K562 treated with DMSO at 1 percent for 24 hours (cell line): ENCODE measurements around the gene COMMD9. TPM values are rescaled to one million over a fixed set of nuclear protein-coding genes. Genes with fewer than 3 reads are reported as not detected.

Experiments
- total RNA-seq: library from RNA; unstranded; fragments of 300-600 nt; gene quantifications from 2 replicates; pipeline ENCODE4 v1.2.3, GENCODE V29; 2022; ENCODE audit warnings: low read depth; ENCODE audit not compliant: insufficient read depth

COMMD9 gene
- total RNA-seq, result 24.8 and 27.3 TPM in 2 replicates

GRCh38 chr11:36289226-36289852 lies at the start of gene COMMD9:
TSS of gene COMMD9 (minus strand) at chr11:36289424. CDS start at chr11:36289412, 12 bp downstream.

GRCh38 chr11:36295926-36296325 lies 6.7 kb upstream of the COMMD9 start, which contains the start of gene PRR5L:
TSS of gene PRR5L (plus strand) at chr11:36296288. CDS start at chr11:36401122, 104,834 bp downstream.

Other genes starting within 250 kb of the COMMD9 start
- gene PRR5L, start 6.9 kb upstream of the COMMD9 start, total RNA-seq, result 0.93 and 2.8 TPM in 2 replicates
- gene TRAF6, start 220.8 kb upstream of the COMMD9 start, total RNA-seq, result 5.8 and 6.8 TPM in 2 replicates